Ovary (tissue), 3 donors: ENCODE data around the gene PPARD.

Experiments
- EP300 ChIP-seq: sonication (generic); formaldehyde crosslinking; IDR thresholded peaks from one replicate; pipeline ENCODE4 v1.6.1; 2017; ENCODE audit warnings: antibody characterized with exemption
- TF ChIP-seq, protein P1 (sequence below), 3 donors: fragments of 450-650 bp in 2 of 3; fragments of 200-600 bp in 1 of 3; IDR thresholded peaks; one replicate each; pipeline versions ENCODE4 v1.5.1 to v1.8.0; 2016 to 2022; ENCODE audit warnings: antibody characterized with exemption in 3 of 3, mild to moderate bottlenecking in 1 of 3
- donor health status: DM: no; HTN: no; CAD: no.

- TF ChIP-seq, protein P1, sequence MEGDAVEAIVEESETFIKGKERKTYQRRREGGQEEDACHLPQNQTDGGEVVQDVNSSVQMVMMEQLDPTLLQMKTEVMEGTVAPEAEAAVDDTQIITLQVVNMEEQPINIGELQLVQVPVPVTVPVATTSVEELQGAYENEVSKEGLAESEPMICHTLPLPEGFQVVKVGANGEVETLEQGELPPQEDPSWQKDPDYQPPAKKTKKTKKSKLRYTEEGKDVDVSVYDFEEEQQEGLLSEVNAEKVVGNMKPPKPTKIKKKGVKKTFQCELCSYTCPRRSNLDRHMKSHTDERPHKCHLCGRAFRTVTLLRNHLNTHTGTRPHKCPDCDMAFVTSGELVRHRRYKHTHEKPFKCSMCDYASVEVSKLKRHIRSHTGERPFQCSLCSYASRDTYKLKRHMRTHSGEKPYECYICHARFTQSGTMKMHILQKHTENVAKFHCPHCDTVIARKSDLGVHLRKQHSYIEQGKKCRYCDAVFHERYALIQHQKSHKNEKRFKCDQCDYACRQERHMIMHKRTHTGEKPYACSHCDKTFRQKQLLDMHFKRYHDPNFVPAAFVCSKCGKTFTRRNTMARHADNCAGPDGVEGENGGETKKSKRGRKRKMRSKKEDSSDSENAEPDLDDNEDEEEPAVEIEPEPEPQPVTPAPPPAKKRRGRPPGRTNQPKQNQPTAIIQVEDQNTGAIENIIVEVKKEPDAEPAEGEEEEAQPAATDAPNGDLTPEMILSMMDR (IDR thresholded peaks at IDR 0.05), result no peak
- no peak for TF ChIP-seq EP300
Observed at GRCh38 chr6:35392111-35392702, 49.8 kb downstream of the PPARD start.
